Transverse colon (tissue), 4 donors: ENCODE results near the gene GINS1.

Experiments
- CTCF ChIP-seq, 5 experiments: fragments of 200-600 bp in 3 of 5; fragments of 450-650 bp in 2 of 5; sonication (generic) in 3 of 5; IDR thresholded peaks; 1 replicate in 2 of 5; 2 replicates in 3 of 5; pipeline ENCODE4 v1.5.1; 2016 to 2017; ENCODE audit warnings: antibody characterized with exemption in 5 of 5, inconsistent platforms in 3 of 5, mild to moderate bottlenecking in 2 of 5, moderate library complexity in 1 of 5
- POLR2A ChIP-seq: fragments of 450-650 bp; IDR thresholded peaks from one replicate; pipeline ENCODE4 v1.6.1; 2016; ENCODE audit warnings: antibody characterized with exemption, mild to moderate bottlenecking, moderate library complexity
- POLR2AphosphoS5 ChIP-seq, 3 donors: sonication (generic); formaldehyde crosslinking; IDR thresholded peaks; one replicate each; pipeline ENCODE4 v1.6.1; 2016; ENCODE audit warnings: antibody characterized with exemption in 3 of 3

GRCh38 chr20:25372584-25373336, 34.7 kb upstream of the GINS1 start:
- TF ChIP-seq CTCF (IDR thresholded peaks at IDR 0.05) (no peak), POLR2AphosphoS5 (IDR thresholded peaks at IDR 0.05) (no peak), POLR2A (no peak)
